Epithelial cell of proximal tubule (primary cell): ENCODE results near the gene ROCK2. TPM values are rescaled to one million over a fixed set of nuclear protein-coding genes. Genes with fewer than 3 reads are reported as not detected.

ENCODE experiments used
- DNase-seq: peaks from one replicate; pipeline ENCODE4 v3.0.0-alpha.2; 2011; ENCODE audit warnings: low read depth
- H3K4me3 ChIP-seq: 2 replicates; pipeline ENCODE4 v1.5.1; 2011; ENCODE audit warnings: low read depth, mild to moderate bottlenecking, low read length
- CTCF ChIP-seq: conservative IDR thresholded peaks from 2 replicates; pipeline ENCODE4 v1.5.1; 2012; ENCODE audit warnings: low read depth, mild to moderate bottlenecking, low read length
- total RNA-seq: library from RNA; depleted of rRNA; stranded (reverse); fragments of >200 nt; gene quantifications from 2 replicates; pipeline ENCODE4 v1.2.3, GENCODE V29; 2015

ROCK2 gene
- total RNA-seq, 1 donor from 2014 or later = 22.2 TPM

GRCh38 chr2:11290713-11291112, 53.7 kb downstream of the ROCK2 start:
- no peak for DNase-seq
- no peak overlapping the region for H3K4me3 ChIP-seq
- TF ChIP-seq CTCF = no peak

GRCh38 chr2:11290211-11290610, 54.2 kb downstream of the ROCK2 start:
- no peak for TF ChIP-seq CTCF
- DNase-seq = no peak
- H3K4me3 ChIP-seq = no peak overlapping the region

GRCh38 chr2:11288431-11288830, 56.0 kb downstream of the ROCK2 start:
- DNase-seq = no peak
- no peak for TF ChIP-seq CTCF
- no peak overlapping the region for H3K4me3 ChIP-seq

GRCh38 chr2:11286749-11287148, 57.7 kb downstream of the ROCK2 start:
- no peak for DNase-seq
- no peak for TF ChIP-seq CTCF
- H3K4me3 ChIP-seq = no peak overlapping the region

GRCh38 chr2:11286323-11286722, 58.1 kb downstream of the ROCK2 start:
- no peak overlapping the region for H3K4me3 ChIP-seq
- no peak for TF ChIP-seq CTCF
- no peak for DNase-seq

GRCh38 chr2:11285499-11285898, 58.9 kb downstream of the ROCK2 start:
- TF ChIP-seq CTCF = no peak
- no peak overlapping the region for H3K4me3 ChIP-seq
- DNase-seq = no peak

GRCh38 chr2:11281186-11281585, 63.2 kb downstream of the ROCK2 start:
- H3K4me3 ChIP-seq = no peak overlapping the region
- DNase-seq = no peak
- no peak for TF ChIP-seq CTCF
